Prostate gland (tissue), 2 donors: ENCODE data around the gene CRIP3.

Experiments used
- CTCF ChIP-seq, 4 experiments: fragments of 200-600 bp in 2 of 4; fragments of 450-650 bp in 2 of 4; sonication (generic) in 2 of 4; IDR thresholded peaks; 1 replicate in 3 of 4; 2 replicates in 1 of 4; pipeline ENCODE4 v1.5.1; 2016 to 2019; ENCODE audit warnings: antibody characterized with exemption in 4 of 4, mild to moderate bottlenecking in 2 of 4, moderate library complexity in 2 of 4
- POLR2A ChIP-seq: fragments of 450-650 bp; IDR thresholded peaks from one replicate; pipeline ENCODE4 v1.6.1; 2016; ENCODE audit warnings: antibody characterized with exemption, mild to moderate bottlenecking
- POLR2AphosphoS5 ChIP-seq: sonication (generic); formaldehyde crosslinking; IDR thresholded peaks from one replicate; pipeline ENCODE4 v1.6.1; 2017; ENCODE audit warnings: antibody characterized with exemption

DNA sequence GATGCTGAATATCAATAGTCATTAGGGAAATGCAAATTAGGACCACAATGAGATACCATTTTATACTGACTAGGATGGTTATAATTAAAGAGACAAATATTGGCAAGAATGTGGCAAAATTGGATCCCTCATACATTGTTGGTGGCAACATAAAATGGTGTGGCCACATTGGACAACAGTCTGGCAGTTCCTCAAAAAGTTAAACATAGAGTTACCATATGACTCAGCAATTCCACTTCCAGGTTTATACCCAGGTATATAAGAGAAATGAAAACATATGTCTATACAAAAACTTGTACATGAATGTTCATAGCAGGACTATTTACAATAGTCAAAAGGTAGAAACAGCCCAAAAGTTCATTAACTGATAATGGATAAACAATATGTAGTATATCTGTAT is 2.0 kb upstream of the CRIP3 start:
- TF ChIP-seq CTCF (IDR thresholded peaks at IDR 0.05), result no peak
- TF ChIP-seq POLR2A, result no peak
- no peak for TF ChIP-seq POLR2AphosphoS5
